SK-N-SH (cell line): ENCODE results near the gene PTN.

Source experiments
- CTCF ChIP-seq: fragments of 200-600 bp; sonication (generic); IDR thresholded peaks from 2 replicates; pipeline ENCODE4 v1.6.1; 2017; ENCODE audit warnings: antibody characterized with exemption, mild to moderate bottlenecking, moderate library complexity
- EP300 ChIP-seq, 2 experiments: IDR thresholded peaks; 2 replicates each; pipeline versions ENCODE4 v1.4.0 to v1.6.1; 2012; ENCODE audit warnings: borderline replicate concordance in 1 of 2, low read depth in 1 of 2, low read length in 1 of 2
- EZH2phosphoT487 ChIP-seq: fragments of 200-600 bp; sonication (generic); IDR thresholded peaks from 2 replicates; pipeline ENCODE4 v1.6.1; 2017; ENCODE audit warnings: low read depth, mixed run types, mild to moderate bottlenecking, antibody characterized with exemption, moderate library complexity, borderline replicate concordance
- FOXM1 ChIP-seq: IDR thresholded peaks from 2 replicates; pipeline ENCODE4 v1.4.0; 2012; ENCODE audit warnings: low read depth, mild to moderate bottlenecking
- MAX ChIP-seq: IDR thresholded peaks from 2 replicates; pipeline ENCODE4 v1.4.0; 2012; ENCODE audit warnings: low read depth
- POLR2AphosphoS5 ChIP-seq: IDR thresholded peaks from 2 replicates; pipeline ENCODE4 v1.6.1; 2012; ENCODE audit warnings: low read depth, low read length
- RAD21 ChIP-seq: IDR thresholded peaks from 2 replicates; pipeline ENCODE4 v1.6.1; 2012; ENCODE audit warnings: mild to moderate bottlenecking, low read length
- RFX5 ChIP-seq: IDR thresholded peaks from 2 replicates; pipeline ENCODE4 v1.6.1; 2012; ENCODE audit warnings: mild to moderate bottlenecking, improper control_type of control experiment, low read length
- SIN3A ChIP-seq: IDR thresholded peaks from 2 replicates; pipeline ENCODE4 v1.6.1; 2012; ENCODE audit warnings: low read depth, mild to moderate bottlenecking, low read length, moderate library complexity, borderline replicate concordance
- YY1 ChIP-seq: IDR thresholded peaks from 2 replicates; pipeline ENCODE4 v1.4.0; 2012; ENCODE audit warnings: low read depth, mild to moderate bottlenecking

- TF ChIP-seq CTCF (no peak), MAX (no peak), POLR2AphosphoS5 (no peak), EP300 (IDR thresholded peaks at IDR 0.05; ENCODE audit: borderline replicate concordance in 1 of 2, low read depth in 1 of 2, low read length in 1 of 2) (no peak), EZH2phosphoT487 (no peak), SIN3A (no peak), FOXM1 (no peak), YY1 (no peak), RAD21 (no peak), RFX5 (no peak)
Measured at GRCh38 chr7:137304624-137305235, 38.8 kb downstream of the PTN start.
